ENCODE results near the gene CHRND.

Gene CHRND

DNA sequence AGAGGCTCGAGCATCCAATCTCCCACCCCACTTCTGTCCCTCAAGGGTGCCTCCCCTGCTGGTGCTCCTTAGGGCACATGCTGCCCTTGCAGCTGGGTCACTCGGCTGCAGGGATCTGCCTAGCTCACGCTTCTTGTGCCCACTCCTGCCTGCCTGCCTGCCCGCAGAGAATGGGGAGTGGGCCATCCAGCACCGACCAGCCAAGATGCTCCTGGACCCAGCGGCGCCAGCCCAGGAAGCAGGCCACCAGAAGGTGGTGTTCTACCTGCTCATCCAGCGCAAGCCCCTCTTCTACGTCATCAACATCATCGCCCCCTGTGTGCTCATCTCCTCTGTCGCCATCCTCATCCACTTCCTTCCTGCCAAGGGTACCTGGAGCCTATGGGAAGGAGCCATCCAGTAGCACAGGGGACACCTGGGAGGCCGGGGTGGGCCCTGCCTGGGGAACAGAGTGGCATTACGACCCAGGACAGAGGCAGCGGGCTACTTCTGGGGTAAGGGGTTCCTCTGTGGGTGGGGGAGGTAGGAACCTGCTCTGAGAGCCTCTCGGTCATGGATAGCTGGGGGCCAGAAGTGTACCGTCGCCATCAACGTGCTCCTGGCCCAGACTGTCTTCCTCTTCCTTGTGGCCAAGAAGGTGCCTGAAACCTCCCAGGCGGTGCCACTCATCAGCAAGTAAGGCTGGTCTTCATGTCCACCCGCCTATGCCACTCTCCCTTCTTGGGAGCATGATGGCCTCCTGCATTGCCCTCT, 16.9 kb downstream of the CHRND start:
- Histone ChIP-seq H3K4me3 (replicated peaks; ENCODE audit: low read depth, low read length) (no peak overlapping the region), H3K27me3 (replicated peaks; ENCODE audit: control insufficient read depth, insufficient read depth, low read length) (no peaks in the 10 kb centered on the region), H3K36me3 (ENCODE audit: control insufficient read depth, insufficient read depth, low read length) (peaks cover 12% of the 10 kb centered on the region)
- DNase-seq (ENCODE audit: extremely low read depth, insufficient read length), result no peak
- TF ChIP-seq, protein P1, sequence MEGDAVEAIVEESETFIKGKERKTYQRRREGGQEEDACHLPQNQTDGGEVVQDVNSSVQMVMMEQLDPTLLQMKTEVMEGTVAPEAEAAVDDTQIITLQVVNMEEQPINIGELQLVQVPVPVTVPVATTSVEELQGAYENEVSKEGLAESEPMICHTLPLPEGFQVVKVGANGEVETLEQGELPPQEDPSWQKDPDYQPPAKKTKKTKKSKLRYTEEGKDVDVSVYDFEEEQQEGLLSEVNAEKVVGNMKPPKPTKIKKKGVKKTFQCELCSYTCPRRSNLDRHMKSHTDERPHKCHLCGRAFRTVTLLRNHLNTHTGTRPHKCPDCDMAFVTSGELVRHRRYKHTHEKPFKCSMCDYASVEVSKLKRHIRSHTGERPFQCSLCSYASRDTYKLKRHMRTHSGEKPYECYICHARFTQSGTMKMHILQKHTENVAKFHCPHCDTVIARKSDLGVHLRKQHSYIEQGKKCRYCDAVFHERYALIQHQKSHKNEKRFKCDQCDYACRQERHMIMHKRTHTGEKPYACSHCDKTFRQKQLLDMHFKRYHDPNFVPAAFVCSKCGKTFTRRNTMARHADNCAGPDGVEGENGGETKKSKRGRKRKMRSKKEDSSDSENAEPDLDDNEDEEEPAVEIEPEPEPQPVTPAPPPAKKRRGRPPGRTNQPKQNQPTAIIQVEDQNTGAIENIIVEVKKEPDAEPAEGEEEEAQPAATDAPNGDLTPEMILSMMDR (IDR thresholded peaks at IDR 0.05; ENCODE audit: insufficient read depth, low read length, poor library complexity, severe bottlenecking), result no peak

DNA sequence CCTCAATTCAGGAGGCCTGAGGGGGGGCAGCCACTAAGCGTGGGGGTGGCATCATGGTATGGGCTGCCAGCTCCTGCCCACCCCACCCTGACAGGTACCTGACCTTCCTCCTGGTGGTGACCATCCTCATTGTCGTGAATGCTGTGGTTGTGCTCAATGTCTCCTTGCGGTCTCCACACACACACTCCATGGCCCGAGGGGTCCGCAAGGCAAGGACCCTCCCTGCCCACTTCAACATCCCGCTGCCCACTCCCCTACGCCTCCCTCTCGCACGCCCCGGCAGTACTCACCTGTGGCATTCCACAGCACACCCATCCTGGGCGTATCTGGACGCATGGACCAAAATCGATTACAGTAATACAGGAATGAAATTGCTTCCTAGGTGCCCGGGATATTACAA, 17.5 kb downstream of the CHRND start:
- Histone ChIP-seq H3K27me3 (replicated peaks; ENCODE audit: control insufficient read depth, insufficient read depth, low read length) (no peaks in the 10 kb centered on the region), H3K36me3 (ENCODE audit: control insufficient read depth, insufficient read depth, low read length) (peaks cover 12% of the 10 kb centered on the region), H3K4me3 (replicated peaks; ENCODE audit: low read depth, low read length) (no peak overlapping the region)
- no peak for DNase-seq (ENCODE audit: extremely low read depth, insufficient read length)
- TF ChIP-seq, protein P1 (IDR thresholded peaks at IDR 0.05; ENCODE audit: insufficient read depth, low read length, poor library complexity, severe bottlenecking), result no peak

DNA sequence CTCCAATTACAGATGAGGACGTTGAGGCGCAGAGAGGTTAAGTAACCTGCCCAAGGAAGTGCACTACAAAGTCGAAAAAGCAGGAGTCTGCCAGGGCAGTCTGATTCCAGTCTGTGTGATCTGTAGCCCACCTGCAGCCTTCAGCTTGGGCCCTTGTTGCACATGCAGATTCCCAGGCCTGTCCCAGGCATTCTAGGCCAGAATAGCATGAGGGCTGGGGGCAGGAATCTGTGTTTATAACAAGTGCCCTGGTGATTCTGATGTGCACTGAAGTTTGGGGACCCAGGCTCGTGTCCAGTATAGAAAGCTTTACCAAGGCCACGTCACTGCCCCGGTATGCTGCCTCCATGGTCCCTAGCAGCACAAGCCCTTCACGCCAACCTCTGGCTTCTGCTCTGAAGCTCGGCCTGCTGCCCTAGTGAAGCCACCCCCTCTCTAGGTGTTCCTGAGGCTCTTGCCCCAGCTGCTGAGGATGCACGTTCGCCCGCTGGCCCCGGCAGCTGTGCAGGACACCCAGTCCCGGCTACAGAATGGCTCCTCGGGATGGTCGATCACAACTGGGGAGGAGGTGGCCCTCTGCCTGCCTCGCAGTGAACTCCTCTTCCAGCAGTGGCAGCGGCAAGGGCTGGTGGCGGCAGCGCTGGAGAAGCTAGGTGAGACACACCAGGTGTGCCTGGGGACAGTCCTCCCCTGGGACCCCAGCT, 18.1 kb downstream of the CHRND start:
- Histone ChIP-seq H3K36me3 (ENCODE audit: control insufficient read depth, insufficient read depth, low read length) (peaks cover 12% of the 10 kb centered on the region), H3K27me3 (replicated peaks; ENCODE audit: control insufficient read depth, insufficient read depth, low read length) (no peaks in the 10 kb centered on the region), H3K4me3 (replicated peaks; ENCODE audit: low read depth, low read length) (no peak overlapping the region)
- DNase-seq (ENCODE audit: extremely low read depth, insufficient read length), result no peak
- TF ChIP-seq, protein P1 (IDR thresholded peaks at IDR 0.05; ENCODE audit: insufficient read depth, low read length, poor library complexity, severe bottlenecking), result no peak

DNA sequence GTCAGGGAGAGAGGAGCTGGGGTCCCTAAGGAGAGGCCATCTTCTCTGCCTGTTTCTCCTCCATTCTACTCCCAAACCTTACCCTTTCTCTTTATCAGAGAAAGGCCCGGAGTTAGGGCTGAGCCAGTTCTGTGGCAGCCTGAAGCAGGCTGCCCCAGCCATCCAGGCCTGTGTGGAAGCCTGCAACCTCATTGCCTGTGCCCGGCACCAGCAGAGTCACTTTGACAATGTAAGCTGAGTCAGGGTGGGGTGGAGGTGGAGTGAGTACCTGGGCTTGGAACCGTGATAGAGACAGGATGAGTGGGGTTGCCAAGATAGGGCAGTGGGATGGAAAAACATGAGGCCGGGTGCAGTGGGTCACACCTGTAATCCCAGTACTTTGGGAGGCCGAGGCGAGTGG, 18.7 kb downstream of the CHRND start:
- H3K36me3 ChIP-seq (ENCODE audit: control insufficient read depth, insufficient read depth, low read length), result peaks cover 12% of the 10 kb centered on the region

DNA sequence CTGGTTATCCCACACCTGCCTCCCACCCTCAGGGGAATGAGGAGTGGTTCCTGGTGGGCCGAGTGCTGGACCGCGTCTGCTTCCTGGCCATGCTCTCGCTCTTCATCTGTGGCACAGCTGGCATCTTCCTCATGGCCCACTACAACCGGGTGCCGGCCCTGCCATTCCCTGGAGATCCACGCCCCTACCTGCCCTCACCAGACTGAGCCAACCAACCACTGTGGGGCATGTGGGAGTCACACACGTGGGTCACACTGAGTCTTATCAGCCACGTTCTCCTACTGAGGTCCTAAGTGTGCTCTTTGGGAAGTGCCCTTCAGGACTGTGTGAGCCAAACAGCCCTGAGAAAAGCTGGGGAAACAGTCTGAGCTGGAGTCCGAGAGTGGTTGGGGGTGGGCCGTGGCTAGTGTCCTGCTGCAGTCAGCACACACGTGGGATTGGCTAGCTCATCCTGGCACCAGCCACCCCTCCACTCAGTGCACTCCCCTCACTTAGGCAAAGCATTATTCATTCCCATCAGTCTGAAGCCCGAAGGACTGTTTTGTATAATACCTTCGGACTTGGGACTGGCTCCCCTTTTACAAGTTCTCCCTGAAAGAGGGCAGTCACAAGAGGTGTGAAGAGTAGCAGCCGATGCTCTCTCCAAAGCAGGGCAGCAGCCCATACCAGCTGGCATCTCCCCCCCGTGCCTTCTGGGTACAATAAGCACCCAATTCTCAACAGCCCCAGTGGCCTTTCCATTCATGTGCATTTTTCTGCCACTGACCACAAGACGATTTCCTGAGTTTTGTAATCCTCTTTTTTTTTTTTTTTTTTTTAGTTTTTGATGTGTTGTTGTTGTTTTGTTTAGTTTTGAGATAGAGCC, 19.8 kb downstream of the CHRND start:
- DNase-seq (ENCODE audit: extremely low read depth, insufficient read length), result no peak
- TF ChIP-seq, protein P1 (IDR thresholded peaks at IDR 0.05; ENCODE audit: insufficient read depth, low read length, poor library complexity, severe bottlenecking), result no peak
- Histone ChIP-seq H3K4me3 (replicated peaks; ENCODE audit: low read depth, low read length) (no peak overlapping the region), H3K36me3 (ENCODE audit: control insufficient read depth, insufficient read depth, low read length) (peaks cover 12% of the 10 kb centered on the region), H3K27me3 (replicated peaks; ENCODE audit: control insufficient read depth, insufficient read depth, low read length) (no peaks in the 10 kb centered on the region)

More for the DNA sequence above, 18.7 kb downstream of the CHRND start:
- no peak overlapping the region for H3K4me3 ChIP-seq (replicated peaks; ENCODE audit: low read depth, low read length)
- no peaks in the 10 kb centered on the region for H3K27me3 ChIP-seq (replicated peaks; ENCODE audit: control insufficient read depth, insufficient read depth, low read length)
- no peak for DNase-seq (ENCODE audit: extremely low read depth, insufficient read length)
- TF ChIP-seq, protein P1 (IDR thresholded peaks at IDR 0.05; ENCODE audit: insufficient read depth, low read length, poor library complexity, severe bottlenecking), result no peak

Data from GM06990 (cell line).